K562 (cell line): ENCODE data around the gene CCNC. TPM values are rescaled to one million over a fixed set of nuclear protein-coding genes. Genes with fewer than 3 reads are reported as not detected.

Source experiments
- CAMTA2 ChIP-seq: fragments of 250-450 bp; sonication (Bioruptor Pico); conservative IDR thresholded peaks from 2 replicates; pipeline ENCODE4 v1.5.1; 2022
- CBX3 ChIP-seq, 2 experiments: IDR thresholded peaks; 1 replicate in 1 of 2; 2 replicates in 1 of 2; pipeline ENCODE4 v1.6.1; 2012; ENCODE audit warnings: inconsistent platforms in 2 of 2, low read length in 2 of 2, borderline replicate concordance in 1 of 2, control low read depth in 1 of 2
- CBX5 ChIP-seq: IDR thresholded peaks from 2 replicates; pipeline ENCODE4 v1.6.1; 2014; ENCODE audit warnings: low read depth, borderline replicate concordance
- ELF2 ChIP-seq: fragments of 250-450 bp; sonication (Bioruptor Pico); IDR thresholded peaks from 2 replicates; pipeline ENCODE4 v1.5.0; 2021; ENCODE audit warnings: mild to moderate bottlenecking
- ETV6 ChIP-seq, 3 experiments: fragments of 150-350 bp in 1 of 3; sonication (generic) in 1 of 3; formaldehyde crosslinking in 1 of 3; IDR thresholded peaks; 2 replicates each; pipeline versions ENCODE4 v1.6.1 to v1.8.0; 2014 to 2022; ENCODE audit warnings: borderline replicate concordance in 2 of 3, low read depth in 2 of 3, antibody characterized with exemption in 1 of 3, low read length in 1 of 3, mild to moderate bottlenecking in 1 of 3, missing genetic modification reagents in 1 of 3
- ILF3 ChIP-seq: fragments of 450-650 bp; IDR thresholded peaks from 2 replicates; pipeline ENCODE4 v1.6.1; 2018; ENCODE audit warnings: antibody characterized with exemption, mild to moderate bottlenecking, moderate library complexity, borderline replicate concordance
- KAT8 ChIP-seq: fragments of 450-650 bp; IDR thresholded peaks from 2 replicates; pipeline ENCODE4 v1.6.1; 2016; ENCODE audit warnings: low read depth, mild to moderate bottlenecking
- KDM1A ChIP-seq, 2 experiments: fragments of 450-650 bp; IDR thresholded peaks; 2 replicates each; pipeline ENCODE4 v1.6.1; 2016; ENCODE audit warnings: mild to moderate bottlenecking in 2 of 2
- MAFF ChIP-seq: IDR thresholded peaks from 2 replicates; pipeline ENCODE4 v1.6.1; 2012; ENCODE audit warnings: low read length, improper control_type of control experiment
- MBD2 ChIP-seq: sonication (generic); IDR thresholded peaks from 2 replicates; pipeline ENCODE4 v1.6.1; 2016; ENCODE audit warnings: low read depth, borderline replicate concordance
- MYC ChIP-seq, 2 experiments: fragments of 250-450 bp in 1 of 2; sonication (Bioruptor Pico) in 1 of 2; IDR thresholded peaks; 2 replicates each; pipeline versions ENCODE4 v1.5.1 to v1.6.1; 2012 to 2021; ENCODE audit warnings: low read depth in 2 of 2, borderline replicate concordance in 1 of 2, improper control_type of control experiment in 1 of 2, low read length in 1 of 2, mild to moderate bottlenecking in 1 of 2, moderate library complexity in 1 of 2
- NCOA1 ChIP-seq: fragments of 450-650 bp; IDR thresholded peaks from 2 replicates; pipeline ENCODE4 v1.6.1; 2016; ENCODE audit warnings: low read depth
- NR4A1 ChIP-seq, 2 experiments: fragments of 250-450 bp in 1 of 2; fragments of 450-650 bp in 1 of 2; sonication (Bioruptor Pico) in 1 of 2; IDR thresholded peaks; 2 replicates each; pipeline versions ENCODE4 v1.4.0 to v1.6.1; 2016 to 2020; ENCODE audit warnings: mild to moderate bottlenecking in 2 of 2, missing compliant biosample characterization in 1 of 2, missing genetic modification characterization in 1 of 2, moderate library complexity in 1 of 2
- POLR3G ChIP-seq: IDR thresholded peaks from 2 replicates; pipeline ENCODE4 v1.6.1; 2011; ENCODE audit not compliant: insufficient read length, insufficient replicate concordance; ENCODE audit errors: extremely low read depth
- RBFOX2 ChIP-seq: fragments of 200-400 bp; formaldehyde crosslinking; IDR thresholded peaks from 2 replicates; pipeline ENCODE4 v1.6.1; 2017; ENCODE audit warnings: low read depth, mild to moderate bottlenecking, low read length, moderate library complexity
- TRIM28 ChIP-seq: fragments of 450-650 bp; IDR thresholded peaks from 2 replicates; pipeline ENCODE4 v1.6.1; 2017
- ZFX ChIP-seq: sonication (generic); formaldehyde crosslinking; IDR thresholded peaks from 2 replicates; pipeline ENCODE4 v1.8.0; 2022; ENCODE audit warnings: mild to moderate bottlenecking, missing genetic modification reagents, moderate library complexity
- ZNF239 ChIP-seq: fragments of 250-450 bp; sonication (Bioruptor Pico); IDR thresholded peaks from 2 replicates; pipeline ENCODE4 v1.4.0; 2020; ENCODE audit warnings: mild to moderate bottlenecking
- polyA plus RNA-seq, 8 experiments: library from polyadenylated mRNA; depleted of rRNA in 4 of 8; stranded (reverse) in 5 of 8; unstranded in 3 of 8; fragments of >200 nt; fragmentation: Nextera tagmentation in 2 of 8; fragmentation: Illumina TruSeq in 1 of 8; extraction: Ambion mirVana in 2 of 8; extraction: Trizol in 1 of 8; gene quantifications; 2 replicates each; pipeline versions ENCODE4 v1.2.1 to v1.2.3, GENCODE V29; 2011 to 2014; ENCODE audit warnings: inconsistent platforms in 1 of 8, missing spikeins in 1 of 8
- total RNA-seq, 7 experiments: library from RNA; depleted of rRNA in 6 of 7; stranded (reverse); fragments of >200 nt in 6 of 7; fragmentation: Illumina TruSeq in 2 of 7; extraction: Trizol in 2 of 7; gene quantifications; 2 replicates each; pipeline versions ENCODE4 v1.2.1 to v1.2.3, GENCODE V29; 2011 to 2021; ENCODE audit warnings: low replicate concordance in 1 of 7
- TF ChIP-seq, protein P1 (sequence below), 2 experiments: IDR thresholded peaks; 2 replicates each; pipeline ENCODE4 v1.6.1; 2011; ENCODE audit warnings: borderline replicate concordance in 1 of 2, control low read depth in 1 of 2, low read depth in 1 of 2, low read length in 1 of 2, mild to moderate bottlenecking in 1 of 2, mixed read lengths in 1 of 2, moderate library complexity in 1 of 2; ENCODE audit not compliant: insufficient read depth in 1 of 2, insufficient read length in 1 of 2, poor library complexity in 1 of 2, severe bottlenecking in 1 of 2; ENCODE audit errors: extremely low read depth in 1 of 2
- TF ChIP-seq, protein P2 (sequence below): IDR thresholded peaks from 2 replicates; pipeline ENCODE4 v1.6.1; 2011; ENCODE audit not compliant: insufficient read length; ENCODE audit errors: extremely low read depth
- TF ChIP-seq, protein P3 (sequence below), 3 experiments: fragments of 200-800 bp in 1 of 3; fragments of 250-450 bp in 1 of 3; fragments of 450-650 bp in 1 of 3; sonication (Bioruptor Pico) in 1 of 3; sonication (Bioruptor generic) in 1 of 3; formaldehyde crosslinking in 1 of 3; IDR thresholded peaks; 2 replicates each; pipeline versions ENCODE4 v1.6.1 to v1.8.0; 2016 to 2022; ENCODE audit warnings: mild to moderate bottlenecking in 2 of 3, missing genetic modification characterization in 2 of 3, missing compliant biosample characterization in 1 of 3, moderate library complexity in 1 of 3

The CCNC gene
- total and polyA plus RNA-seq, 9 of the 15 experiments (the other 6 are each of a cell fraction or from before 2014, with no cell fraction given): 68.7 to 177 (median 99.6) TPM

DNA sequence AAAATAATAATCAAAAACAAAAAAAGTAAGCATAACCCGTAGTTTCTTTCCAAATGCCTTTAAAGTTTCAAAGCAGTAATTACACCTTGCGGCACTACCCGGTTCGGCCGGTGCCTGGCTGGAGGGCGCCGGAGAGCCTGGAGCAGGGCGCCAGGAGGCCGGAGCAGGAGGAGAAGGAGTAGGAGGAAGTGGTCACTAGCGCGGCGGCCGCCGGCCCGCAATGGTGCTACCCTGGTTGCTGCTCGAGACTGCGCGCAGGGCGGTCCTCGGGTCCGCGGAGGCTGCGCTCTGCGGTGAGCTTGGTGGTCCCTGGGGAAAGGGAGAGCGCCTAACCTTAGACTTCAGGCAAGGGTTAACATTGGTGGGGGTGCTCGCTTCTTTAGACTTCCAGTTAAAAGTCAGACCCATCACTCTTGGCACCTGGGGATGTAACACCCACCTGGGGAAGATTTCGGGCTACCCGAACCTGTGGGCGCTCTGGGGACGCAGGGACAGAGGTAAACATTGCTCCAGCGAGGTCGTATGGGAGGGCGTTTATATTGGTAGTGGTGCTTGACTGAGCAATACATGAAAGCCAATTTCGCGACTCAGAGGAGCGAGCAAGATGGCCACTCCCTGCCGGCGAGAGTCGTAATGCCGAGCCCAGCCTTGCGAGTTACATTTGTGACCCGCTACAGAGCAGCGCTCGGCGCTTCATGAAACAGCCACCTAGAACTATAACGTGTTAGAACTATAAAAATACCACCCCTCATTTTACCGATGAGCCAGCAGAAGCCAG, 47.4 kb downstream of the CCNC start (continued):
- TF ChIP-seq NCOA1: no peak
- no peak; the same call in 1 of the 2 replicates for TF ChIP-seq CBX5
- no peak for TF ChIP-seq MAFF
- TF ChIP-seq CBX3 (IDR thresholded peaks at IDR 0.05; ENCODE audit: borderline replicate concordance in 1 of 2, low read length in 2 of 2): peak in 1 of 2 experiments; percentile 47; a peak in 1 of 3 replicates
- TF ChIP-seq KAT8: no peak
- TF ChIP-seq, protein P1, sequence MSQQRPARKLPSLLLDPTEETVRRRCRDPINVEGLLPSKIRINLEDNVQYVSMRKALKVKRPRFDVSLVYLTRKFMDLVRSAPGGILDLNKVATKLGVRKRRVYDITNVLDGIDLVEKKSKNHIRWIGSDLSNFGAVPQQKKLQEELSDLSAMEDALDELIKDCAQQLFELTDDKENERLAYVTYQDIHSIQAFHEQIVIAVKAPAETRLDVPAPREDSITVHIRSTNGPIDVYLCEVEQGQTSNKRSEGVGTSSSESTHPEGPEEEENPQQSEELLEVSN (IDR thresholded peaks at IDR 0.05; ENCODE audit: borderline replicate concordance in 1 of 2, extremely low read depth in 1 of 2, insufficient read depth in 1 of 2, insufficient read length in 1 of 2, low read depth in 1 of 2, low read length in 1 of 2, poor library complexity in 1 of 2, severe bottlenecking in 1 of 2): peak in 1 of 2 experiments; percentile 39
- TF ChIP-seq ELF2: no peak
- no peak for TF ChIP-seq ETV6 (IDR thresholded peaks at IDR 0.05; ENCODE audit: borderline replicate concordance in 1 of 2, low read depth in 2 of 2, low read length in 1 of 2)
- no peak for TF ChIP-seq ETV6 (CRISPR knock-in tag; IDR thresholded peaks at IDR 0.05; ENCODE audit: borderline replicate concordance)
- TF ChIP-seq ZNF239 (CRISPR knock-in tag): no peak
- TF ChIP-seq POLR3G: no peak
- peak; percentile 52; the same call in 1 of the 2 replicates for TF ChIP-seq MYC (IDR thresholded peaks at IDR 0.05; ENCODE audit: low read depth, low read length)
- TF ChIP-seq MYC (CRISPR knock-in tag; IDR thresholded peaks at IDR 0.05; ENCODE audit: borderline replicate concordance, low read depth): peak; percentile 65; the same call in 1 of the 2 replicates
- TF ChIP-seq, protein P2, sequence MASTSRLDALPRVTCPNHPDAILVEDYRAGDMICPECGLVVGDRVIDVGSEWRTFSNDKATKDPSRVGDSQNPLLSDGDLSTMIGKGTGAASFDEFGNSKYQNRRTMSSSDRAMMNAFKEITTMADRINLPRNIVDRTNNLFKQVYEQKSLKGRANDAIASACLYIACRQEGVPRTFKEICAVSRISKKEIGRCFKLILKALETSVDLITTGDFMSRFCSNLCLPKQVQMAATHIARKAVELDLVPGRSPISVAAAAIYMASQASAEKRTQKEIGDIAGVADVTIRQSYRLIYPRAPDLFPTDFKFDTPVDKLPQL: peak; percentile 25
- TF ChIP-seq MBD2: peak; percentile 55; the same call in 1 of the 2 replicates
- no peak for TF ChIP-seq TRIM28
- TF ChIP-seq NR4A1 (CRISPR knock-in tag; IDR thresholded peaks at IDR 0.05): no peak
- no peak for TF ChIP-seq NR4A1 (tag; IDR thresholded peaks at IDR 0.05)
- TF ChIP-seq RBFOX2: peak; percentile 98
- 0 out of 2 replicates have a peak, but pooled peaks have one; percentile 7 for TF ChIP-seq ILF3
- no peak for TF ChIP-seq CAMTA2 (CRISPR knock-in tag)
- peak; percentile 93 for TF ChIP-seq ZFX
- TF ChIP-seq, protein P3, sequence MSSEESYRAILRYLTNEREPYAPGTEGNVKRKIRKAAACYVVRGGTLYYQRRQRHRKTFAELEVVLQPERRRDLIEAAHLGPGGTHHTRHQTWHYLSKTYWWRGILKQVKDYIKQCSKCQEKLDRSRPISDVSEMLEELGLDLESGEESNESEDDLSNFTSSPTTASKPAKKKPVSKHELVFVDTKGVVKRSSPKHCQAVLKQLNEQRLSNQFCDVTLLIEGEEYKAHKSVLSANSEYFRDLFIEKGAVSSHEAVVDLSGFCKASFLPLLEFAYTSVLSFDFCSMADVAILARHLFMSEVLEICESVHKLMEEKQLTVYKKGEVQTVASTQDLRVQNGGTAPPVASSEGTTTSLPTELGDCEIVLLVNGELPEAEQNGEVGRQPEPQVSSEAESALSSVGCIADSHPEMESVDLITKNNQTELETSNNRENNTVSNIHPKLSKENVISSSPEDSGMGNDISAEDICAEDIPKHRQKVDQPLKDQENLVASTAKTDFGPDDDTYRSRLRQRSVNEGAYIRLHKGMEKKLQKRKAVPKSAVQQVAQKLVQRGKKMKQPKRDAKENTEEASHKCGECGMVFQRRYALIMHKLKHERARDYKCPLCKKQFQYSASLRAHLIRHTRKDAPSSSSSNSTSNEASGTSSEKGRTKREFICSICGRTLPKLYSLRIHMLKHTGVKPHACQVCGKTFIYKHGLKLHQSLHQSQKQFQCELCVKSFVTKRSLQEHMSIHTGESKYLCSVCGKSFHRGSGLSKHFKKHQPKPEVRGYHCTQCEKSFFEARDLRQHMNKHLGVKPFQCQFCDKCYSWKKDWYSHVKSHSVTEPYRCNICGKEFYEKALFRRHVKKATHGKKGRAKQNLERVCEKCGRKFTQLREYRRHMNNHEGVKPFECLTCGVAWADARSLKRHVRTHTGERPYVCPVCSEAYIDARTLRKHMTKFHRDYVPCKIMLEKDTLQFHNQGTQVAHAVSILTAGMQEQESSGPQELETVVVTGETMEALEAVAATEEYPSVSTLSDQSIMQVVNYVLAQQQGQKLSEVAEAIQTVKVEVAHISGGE (CRISPR knock-in tag; IDR thresholded peaks at IDR 0.05): peak; percentile 36 to 90 (median 60); a peak in 4 of 6 replicates
- TF ChIP-seq KDM1A (IDR thresholded peaks at IDR 0.05): no peak
